OCI-LY7 (cell line): ENCODE results near the gene ITGA3. TPM values are rescaled to one million over a fixed set of nuclear protein-coding genes. Genes with fewer than 3 reads are reported as not detected.

Source experiments
- BruUV-seq: library from RNA; stranded (reverse); fragments of 400-500 nt; replicated peaks from 2 replicates; lab custom pipeline; 2021; lab: Mats Ljungman, UMichigan
- CTCF ChIA-PET: fragments of 300-600 bp; sonication (Branson Sonifier 250); formaldehyde crosslinking; loops from one replicate; lab custom pipeline; 2022; ENCODE audit warnings: antibody characterized with exemption; ENCODE audit not compliant: unreplicated experiment; lab: Charles Lee
- POLR2A ChIA-PET: fragments of 300-600 bp; sonication (Branson Sonifier 250); formaldehyde crosslinking; loops from one replicate; lab custom pipeline; 2022; ENCODE audit warnings: antibody characterized with exemption; lab: Charles Lee
- DNase-seq: peaks from one replicate; pipeline ENCODE4 v3.0.0-alpha.2; 2015; ENCODE audit warnings: low spot score
- H2AFZ ChIP-seq: fragments of 200-600 bp; sonication (generic), shearing (Covaris generic); 2 replicates; pipeline ENCODE4 v1.6.1; 2014; ENCODE audit warnings: mild to moderate bottlenecking, antibody characterized with exemption, low read length, moderate library complexity
- H3K27ac ChIP-seq: fragments of 200-600 bp; sonication (generic); 2 replicates; pipeline ENCODE4 v1.5.1; 2014; ENCODE audit warnings: mixed run types, low read depth, mild to moderate bottlenecking, moderate library complexity, low read length, inconsistent platforms; ENCODE audit not compliant: poor library complexity, severe bottlenecking
- H3K36me3 ChIP-seq: fragments of 200-600 bp; sonication (generic); 2 replicates; pipeline ENCODE4 v1.6.1; 2014; ENCODE audit warnings: mild to moderate bottlenecking, antibody characterized with exemption, low read length, moderate library complexity, mixed read lengths; ENCODE audit not compliant: insufficient read depth
- H3K4me1 ChIP-seq: fragments of 200-600 bp; sonication (generic); 2 replicates; pipeline ENCODE4 v1.5.1; 2014; ENCODE audit warnings: mild to moderate bottlenecking, low read length; ENCODE audit not compliant: insufficient read depth, poor library complexity, severe bottlenecking
- H3K4me2 ChIP-seq: fragments of 200-600 bp; sonication (generic); 2 replicates; pipeline ENCODE4 v1.6.1; 2014; ENCODE audit warnings: mild to moderate bottlenecking, low read length
- H3K4me3 ChIP-seq: fragments of 200-600 bp; sonication (generic); 2 replicates; pipeline ENCODE4 v1.5.1; 2014; ENCODE audit warnings: mild to moderate bottlenecking, low read depth, low read length; ENCODE audit not compliant: poor library complexity, severe bottlenecking
- H3K79me2 ChIP-seq: fragments of 200-600 bp; sonication (generic); 2 replicates; pipeline ENCODE4 v1.6.1; 2016; ENCODE audit warnings: low read depth, mild to moderate bottlenecking, low read length, moderate library complexity, mixed read lengths; ENCODE audit not compliant: insufficient read depth
- H3K9me2 ChIP-seq: fragments of 200-600 bp; sonication (generic); 2 replicates; pipeline ENCODE4 v1.6.1; 2016; ENCODE audit warnings: mild to moderate bottlenecking, low read length, mixed read lengths; ENCODE audit not compliant: insufficient read depth
- H3K9me3 ChIP-seq: fragments of 200-600 bp; sonication (generic); 2 replicates; pipeline ENCODE4 v1.6.1; 2014; ENCODE audit warnings: mild to moderate bottlenecking, mixed run types, low read length, mixed read lengths
- H4K20me1 ChIP-seq: fragments of 200-600 bp; sonication (generic); 2 replicates; pipeline ENCODE4 v1.6.1; 2014; ENCODE audit warnings: mild to moderate bottlenecking, antibody characterized with exemption, low read length, moderate library complexity, mixed read lengths; ENCODE audit not compliant: insufficient read depth
- CTCF ChIP-seq: fragments of 200-600 bp; sonication (generic); conservative IDR thresholded peaks from 2 replicates; pipeline ENCODE4 v1.5.1; 2014; ENCODE audit warnings: mild to moderate bottlenecking, antibody characterized with exemption, low read length, moderate library complexity, mixed read lengths
- EZH2phosphoT487 ChIP-seq: fragments of 200-600 bp; sonication (generic); IDR thresholded peaks from 2 replicates; pipeline ENCODE4 v1.6.1; 2018; ENCODE audit warnings: low read depth, borderline replicate concordance, mild to moderate bottlenecking, mixed run types, antibody characterized with exemption, low read length, moderate library complexity, mixed read lengths
- intact Hi-C: fragments of 100-400 bp; cut with micrococcal nuclease; formaldehyde crosslinking; loops from one replicate; pipeline ENCODE4 v1.10.0; 2022; ENCODE audit not compliant: unreplicated experiment
- total RNA-seq, 2 experiments: library from RNA; depleted of rRNA in 1 of 2; stranded (reverse); fragments of >200 nt in 1 of 2; shearing (Covaris generic) in 1 of 2; gene quantifications; 2 replicates each; pipeline ENCODE4 v1.2.3, GENCODE V29; 2014 to 2022

ITGA3 gene
- total RNA-seq, 2 experiments from 2014 or later, result 15.2 to 30.7 TPM

DNA sequence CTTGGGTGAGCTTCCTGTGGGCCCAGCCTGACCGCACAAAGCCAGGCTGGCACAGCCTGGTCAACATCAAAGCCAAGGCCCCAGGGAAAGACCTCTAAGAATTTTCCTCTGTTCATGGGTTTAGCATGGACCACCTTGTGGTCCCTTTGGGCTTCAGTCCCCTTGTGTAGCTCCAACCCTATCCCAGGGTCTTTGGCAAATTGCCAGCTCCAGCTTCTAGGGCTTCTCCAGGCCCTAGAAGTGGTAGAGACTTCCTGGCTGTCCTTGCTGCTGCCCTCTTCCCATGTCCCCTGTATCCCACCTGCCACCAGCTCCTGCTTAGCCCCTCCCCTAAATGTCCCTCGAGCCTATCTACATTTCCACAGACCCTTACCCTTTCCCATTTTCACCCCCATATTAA is 9.7 kb upstream of the ITGA3 start:
- Histone ChIP-seq H3K9me2 (no peaks in the 10 kb centered on the region), H3K9me3 (no peaks in the 10 kb centered on the region), H3K27ac (no peak overlapping the region), H3K4me2 (no peak overlapping the region), H3K4me1 (peaks cover 7% of the 10 kb centered on the region), H3K4me3 (no peak overlapping the region), H2AFZ (no peak overlapping the region), H3K36me3 (no peaks in the 10 kb centered on the region), H3K79me2 (no peaks in the 10 kb centered on the region), H4K20me1 (no peaks in the 10 kb centered on the region)
- intact Hi-C loops, result no loop called here
- no peak for TF ChIP-seq CTCF
- no peak for TF ChIP-seq EZH2phosphoT487
- DNase-seq, result no peak
- CTCF ChIA-PET, result no interaction called here
- BruUV-seq, result no TSS peak
- POLR2A ChIA-PET, result interaction anchor here (0.6 kb wide), 1 partner anchor 9 kb away, joined by 3 read pairs; no protein-coding TSS in a partner anchor

DNA sequence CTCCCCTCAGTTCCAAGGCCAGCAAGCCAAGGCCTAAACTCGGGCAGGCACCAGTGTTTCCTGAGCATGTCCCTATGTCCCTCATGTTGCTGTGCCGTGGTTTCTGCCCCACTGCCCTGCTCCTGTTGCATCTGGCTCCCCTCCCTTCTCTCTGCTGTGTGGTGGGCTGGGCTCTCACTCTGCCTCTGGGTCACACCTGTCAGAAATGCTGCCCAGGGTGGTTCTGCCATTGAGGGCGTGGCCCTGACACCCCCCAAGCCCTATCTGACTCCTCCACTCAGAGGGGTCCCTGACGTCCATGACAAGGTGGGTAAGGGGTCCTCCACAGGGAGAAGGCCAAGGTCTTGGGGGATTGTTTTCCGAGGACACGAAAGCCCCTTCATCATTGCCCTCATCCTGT is 9.2 kb upstream of the ITGA3 start:
- no peak overlapping the region for H2AFZ ChIP-seq
- no peak overlapping the region for H3K4me2 ChIP-seq
- intact Hi-C loops, result no loop called here
- CTCF ChIA-PET, result no interaction called here
- TF ChIP-seq CTCF (no peak), EZH2phosphoT487 (no peak)
- no TSS peak for BruUV-seq
- H4K20me1 ChIP-seq, result no peaks in the 10 kb centered on the region
- no peaks in the 10 kb centered on the region for H3K79me2 ChIP-seq
- H3K4me3 ChIP-seq, result no peak overlapping the region
- DNase-seq, result no peak
- no peaks in the 10 kb centered on the region for H3K9me3 ChIP-seq
- POLR2A ChIA-PET, result interaction anchor here (0.6 kb wide), 1 partner anchor 9 kb away, joined by 3 read pairs; no protein-coding TSS in a partner anchor
- H3K9me2 ChIP-seq, result no peaks in the 10 kb centered on the region
- peaks cover 12% of the 10 kb centered on the region for H3K4me1 ChIP-seq
- no peak overlapping the region for H3K27ac ChIP-seq
- H3K36me3 ChIP-seq, result no peaks in the 10 kb centered on the region

DNA sequence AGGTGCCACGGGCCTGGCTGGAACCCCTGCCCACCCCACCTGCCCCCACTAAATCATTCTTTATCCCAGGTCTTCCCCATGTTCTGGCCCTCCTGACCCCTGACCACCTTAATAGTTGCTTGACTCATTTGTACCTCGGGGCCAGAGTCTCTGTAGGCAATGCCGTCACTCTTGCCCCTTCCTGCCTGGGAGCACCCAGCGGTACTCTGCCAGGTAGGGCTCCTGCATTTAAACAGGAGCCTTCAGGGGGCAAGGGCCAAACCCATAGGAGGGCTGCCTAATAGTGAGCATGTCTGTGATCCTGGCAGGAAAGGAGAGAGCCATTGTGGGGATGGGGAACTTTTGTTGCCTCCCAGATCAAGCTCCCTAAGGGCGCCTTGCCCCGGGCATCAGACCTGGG is 8.8 kb upstream of the ITGA3 start:
- no peaks in the 10 kb centered on the region for H4K20me1 ChIP-seq
- BruUV-seq, result no TSS peak
- ChIA-PET CTCF (no interaction called here), POLR2A (no interaction called here)
- peaks cover 15% of the 10 kb centered on the region for H3K4me1 ChIP-seq
- no peaks in the 10 kb centered on the region for H3K9me3 ChIP-seq
- no peak overlapping the region for H3K4me3 ChIP-seq
- H3K9me2 ChIP-seq, result no peaks in the 10 kb centered on the region
- no peaks in the 10 kb centered on the region for H3K79me2 ChIP-seq
- intact Hi-C loops, result no loop called here
- H3K4me2 ChIP-seq, result no peak overlapping the region
- DNase-seq, result no peak
- TF ChIP-seq EZH2phosphoT487 (no peak), CTCF (no peak)
- H3K27ac ChIP-seq, result no peak overlapping the region
- no peaks in the 10 kb centered on the region for H3K36me3 ChIP-seq
- H2AFZ ChIP-seq, result no peak overlapping the region
